Endothelial cell of umbilical vein (primary cell): ENCODE results near the gene ZBTB20. TPM values are rescaled to one million over a fixed set of nuclear protein-coding genes. Genes with fewer than 3 reads are reported as not detected.

Source experiments
- BruUV-seq: library from RNA; stranded (reverse); fragments of 400-500 nt; replicated peaks from 2 replicates; lab custom pipeline; 2021; lab: Mats Ljungman, UMichigan
- CTCF ChIA-PET: fragments of 300-600, 350-600 bp; sonication (Branson Sonifier 250); formaldehyde crosslinking; loops from one replicate; lab custom pipeline; 2021; ENCODE audit warnings: antibody characterized with exemption, inconsistent platforms; lab: Charles Lee
- POLR2A ChIA-PET: fragments of 300-600, 350-600 bp; sonication (Branson Sonifier 250); formaldehyde crosslinking; loops from one replicate; lab custom pipeline; 2021; ENCODE audit warnings: antibody characterized with exemption, inconsistent platforms; lab: Charles Lee
- DNase-seq: peaks from one replicate; pipeline ENCODE4 v3.0.0-alpha.2; 2011; ENCODE audit warnings: low read depth, low spot score
- FAIRE-seq: peaks from 2 replicates; lab custom pipeline; 2011; peaks lifted over from hg19 to GRCh38; lab: Jason Lieb, UNC
- H2AFZ ChIP-seq: 2 replicates; pipeline ENCODE4 v1.6.0; 2012; ENCODE audit warnings: low read depth, low read length, control low read depth, inconsistent platforms
- H3K27ac ChIP-seq: 2 replicates; pipeline ENCODE4 v1.5.1; 2011; ENCODE audit warnings: low read depth, mild to moderate bottlenecking, control low read depth, low read length, moderate library complexity; ENCODE audit not compliant: insufficient read depth
- H3K27me3 ChIP-seq, 2 experiments: 2 replicates each; pipeline versions ENCODE4 v1.6.0 to v1.6.1; 2011; ENCODE audit warnings: low read length in 2 of 2, mixed read lengths in 1 of 2; ENCODE audit not compliant: control insufficient read depth in 2 of 2, insufficient read depth in 2 of 2
- H3K36me3 ChIP-seq, 2 experiments: 2 replicates in 1 of 2; 3 replicates in 1 of 2; pipeline ENCODE4 v1.5.1; 2011; ENCODE audit warnings: low read length in 2 of 2, mild to moderate bottlenecking in 1 of 2, moderate library complexity in 1 of 2; ENCODE audit not compliant: control insufficient read depth in 2 of 2, insufficient read depth in 2 of 2; ENCODE audit errors: extremely low read depth in 1 of 2
- H3K4me1 ChIP-seq: 3 replicates; pipeline ENCODE4 v1.5.1; 2011; ENCODE audit warnings: mild to moderate bottlenecking, low read length; ENCODE audit not compliant: control insufficient read depth, insufficient read depth; ENCODE audit errors: extremely low read depth
- H3K4me2 ChIP-seq: 2 replicates; pipeline ENCODE4 v1.6.1; 2011; ENCODE audit warnings: low read length, control low read depth, mixed read lengths; ENCODE audit not compliant: insufficient read depth
- H3K4me3 ChIP-seq, 3 experiments: fragments of 200-600 bp in 1 of 3; sonication (generic), shearing (Covaris generic) in 1 of 3; replicated peaks in 1 of 3; 2 replicates each; pipeline ENCODE4 v1.5.1; 2011 to 2016; ENCODE audit warnings: control low read depth in 3 of 3, low read length in 3 of 3, mild to moderate bottlenecking in 2 of 3, inconsistent platforms in 1 of 3, low read depth in 1 of 3, moderate library complexity in 1 of 3; ENCODE audit not compliant: insufficient read depth in 1 of 3
- H3K79me2 ChIP-seq: 2 replicates; pipeline ENCODE4 v1.6.0; 2012; ENCODE audit warnings: low read length, inconsistent platforms; ENCODE audit not compliant: control insufficient read depth, insufficient read depth
- H3K9ac ChIP-seq: replicated peaks from 2 replicates; pipeline ENCODE3; 2011; ENCODE audit warnings: low read length, control low read depth; ENCODE audit not compliant: insufficient read depth; ENCODE audit errors: extremely low read depth
- H3K9me1 ChIP-seq: replicated peaks from 3 replicates; pipeline ENCODE4 v1.6.0; 2011; ENCODE audit warnings: mild to moderate bottlenecking, low read length; ENCODE audit not compliant: control insufficient read depth, insufficient read depth; ENCODE audit errors: extremely low read depth
- H3K9me3 ChIP-seq: replicated peaks from 2 replicates; pipeline ENCODE4 v1.5.1; 2012; ENCODE audit warnings: low read length, inconsistent platforms; ENCODE audit not compliant: control insufficient read depth, insufficient read depth
- H4K20me1 ChIP-seq: replicated peaks from 2 replicates; pipeline ENCODE3; 2011; ENCODE audit warnings: mild to moderate bottlenecking, low read length; ENCODE audit not compliant: control insufficient read depth, insufficient read depth; ENCODE audit errors: extremely low read depth
- CTCF ChIP-seq, 2 donors: IDR thresholded peaks; 1 replicate in 1 of 2; 2 replicates in 1 of 2; pipeline ENCODE4 v1.5.1; 2011; ENCODE audit warnings: low read length in 2 of 2, mild to moderate bottlenecking in 2 of 2, moderate library complexity in 2 of 2, control low read depth in 1 of 2, inconsistent platforms in 1 of 2, low read depth in 1 of 2; ENCODE audit not compliant: insufficient read depth in 1 of 2; ENCODE audit errors: extremely low read depth in 1 of 2
- EZH2 ChIP-seq: IDR thresholded peaks from 2 replicates; pipeline ENCODE4 v1.6.1; 2012; ENCODE audit warnings: borderline replicate concordance, low read depth, mild to moderate bottlenecking, moderate library complexity, low read length, inconsistent platforms; ENCODE audit not compliant: severe bottlenecking
- FOS ChIP-seq: IDR thresholded peaks from 2 replicates; pipeline ENCODE4 v1.6.1; 2011; ENCODE audit warnings: mild to moderate bottlenecking, low read length, moderate library complexity, borderline replicate concordance; ENCODE audit not compliant: insufficient read depth
- GATA2 ChIP-seq: IDR thresholded peaks from 2 replicates; pipeline ENCODE4 v1.7.0; 2011; ENCODE audit warnings: low read depth, mild to moderate bottlenecking, moderate library complexity, mixed read lengths, low read length; ENCODE audit not compliant: insufficient read length, insufficient read depth
- JUN ChIP-seq: IDR thresholded peaks from 2 replicates; pipeline ENCODE4 v1.6.1; 2011; ENCODE audit warnings: borderline replicate concordance, low read depth; ENCODE audit not compliant: insufficient read length, insufficient read depth
- MAX ChIP-seq: IDR thresholded peaks from 2 replicates; pipeline ENCODE4 v1.6.1; 2011; ENCODE audit not compliant: insufficient read depth, insufficient read length
- MYC ChIP-seq: IDR thresholded peaks from one replicate; pipeline ENCODE4 v1.6.1; 2011; ENCODE audit warnings: mild to moderate bottlenecking, low read depth, low read length
- POLR2A ChIP-seq: IDR thresholded peaks from 2 replicates; pipeline ENCODE4 v1.6.1; 2012; ENCODE audit warnings: low read depth, mild to moderate bottlenecking, control low read depth, low read length
- POLR2AphosphoS5 ChIP-seq: IDR thresholded peaks from 2 replicates; pipeline ENCODE4 v1.6.1; 2012; ENCODE audit warnings: low read depth, mild to moderate bottlenecking, control low read depth, low read length, moderate library complexity; ENCODE audit not compliant: insufficient read depth
- dilution Hi-C: fragments of 300-500 bp; cut with MboI; formaldehyde crosslinking; loops from one replicate; pipeline ENCODE4 v1.15.0; 2019; ENCODE audit warnings: low sequenced_read_pairs; ENCODE audit not compliant: extremely low pct_ligation_motif_present
- intact Hi-C: fragments of 100-400 bp; cut with micrococcal nuclease; formaldehyde crosslinking; loops from one replicate; pipeline ENCODE4 v1.10.0; 2022
- polyA plus RNA-seq, 4 experiments: library from polyadenylated mRNA; depleted of rRNA in 3 of 4; stranded (reverse) in 3 of 4; unstranded in 1 of 4; fragments of >200 nt; gene quantifications; 2 replicates each; pipeline versions ENCODE4 v1.2.1 to v1.2.3, GENCODE V29; 2011 to 2012; ENCODE audit warnings: missing spikeins in 1 of 4
- total RNA-seq: library from RNA; stranded (reverse); gene quantifications from 2 replicates; pipeline ENCODE4 v1.2.3, GENCODE V29; 2021

The ZBTB20 gene
- total and polyA plus RNA-seq, 2 donors (not counting 3 experiments of a cell fraction or from before 2014, with no cell fraction given): 2.1 to 20.5 TPM

GRCh38 chr3:114318295-114318694, 828.8 kb downstream of the ZBTB20 start:
- FAIRE-seq (no peak), DNase-seq (no peak)
- Histone ChIP-seq H3K4me2 (no peak overlapping the region), H3K79me2 (no peaks in the 10 kb centered on the region), H3K4me3 (no peak overlapping the region), H3K9me1 (no peaks in the 10 kb centered on the region), H3K9me3 (no peaks in the 10 kb centered on the region), H3K4me1 (peaks cover 12% of the 10 kb centered on the region), H4K20me1 (no peaks in the 10 kb centered on the region), H3K27ac (no peak overlapping the region), H3K9ac (no peak overlapping the region), H2AFZ (no peak overlapping the region), H3K36me3 (peaks cover 0 to 2% of the 10 kb centered on the region in 2 experiments), H3K27me3 (no peaks in the 10 kb centered on the region)
- ChIA-PET CTCF (interaction anchor here (2.0 kb wide), 1 partner anchor 19 kb away, joined by 11 read pairs; no protein-coding TSS in a partner anchor), POLR2A (no interaction called here)
- dilution Hi-C loops (no loop called here), intact Hi-C loops (no loop called here)
- BruUV-seq: no TSS peak
- TF ChIP-seq CTCF (IDR thresholded peaks at IDR 0.05; ENCODE audit: extremely low read depth in 1 of 2, insufficient read depth in 1 of 2, low read depth in 1 of 2, low read length in 2 of 2) (no peak), MYC (no peak), GATA2 (no peak), JUN (no peak), POLR2AphosphoS5 (no peak), EZH2 (no peak), MAX (no peak), FOS (no peak), POLR2A (no peak)
